Cardiac muscle cell (in vitro differentiated cells and primary cell): Measurements from ENCODE around the gene CHD9. TPM values are rescaled to one million over a fixed set of nuclear protein-coding genes. Genes with fewer than 3 reads are reported as not detected.

Source experiments
- DNase-seq, 2 donors: peaks; one replicate each; pipeline versions ENCODE4 v3.0.0 to v3.0.0-alpha.2; 2010 to 2017; ENCODE audit warnings: low read depth in 1 of 2, low spot score in 1 of 2
- H3K27ac ChIP-seq: fragments of 200-600 bp; sonication (generic); 2 replicates; pipeline ENCODE4 v1.5.1; 2016
- H3K27me3 ChIP-seq: fragments of 200-600 bp; sonication (generic); 2 replicates; pipeline ENCODE4 v1.6.0; 2016; ENCODE audit warnings: control low read depth
- H3K36me3 ChIP-seq: fragments of 200-600 bp; sonication (generic); 2 replicates; pipeline ENCODE4 v1.5.1; 2016; ENCODE audit warnings: control low read depth
- H3K4me1 ChIP-seq: fragments of 200-600 bp; sonication (generic); 2 replicates; pipeline ENCODE4 v1.8.1; 2017; ENCODE audit warnings: low read depth, mild to moderate bottlenecking, mixed run types
- H3K4me3 ChIP-seq: fragments of 200-600 bp; sonication (generic); 2 replicates; pipeline ENCODE4 v1.5.1; 2016; ENCODE audit warnings: mild to moderate bottlenecking
- H3K9me3 ChIP-seq: fragments of 200-600 bp; sonication (generic); 2 replicates; pipeline ENCODE4 v1.5.1; 2017; ENCODE audit warnings: low read depth, mild to moderate bottlenecking, control low read depth
- CTCF ChIP-seq: IDR thresholded peaks from 2 replicates; pipeline ENCODE4 v1.5.1; 2012; ENCODE audit warnings: low read depth, mild to moderate bottlenecking, low read length
- polyA plus RNA-seq: library from polyadenylated mRNA; unstranded; fragments of >200 nt; fragmentation: Nextera tagmentation; extraction: Ambion mirVana; gene quantifications from 2 replicates; pipeline ENCODE4 v1.2.1, GENCODE V29; 2016
- total RNA-seq: library from RNA; depleted of rRNA; stranded (reverse); fragments of >200 nt; gene quantifications from 2 replicates; pipeline ENCODE4 v1.2.3, GENCODE V29; 2016

CHD9 gene
- total and polyA plus RNA-seq, 2 experiments from 2014 or later = 54.8 to 78.9 TPM

GRCh38 chr16:53187775-53188174 lies 133.0 kb downstream of the CHD9 start:
- Histone ChIP-seq H3K4me3 (no peak overlapping the region), H3K9me3 (no peaks in the 10 kb centered on the region), H3K36me3 (no peaks in the 10 kb centered on the region), H3K27me3 (no peaks in the 10 kb centered on the region), H3K4me1 (no peaks in the 10 kb centered on the region), H3K27ac (no peak overlapping the region)
- DNase-seq = no peak
- no peak for TF ChIP-seq CTCF

- Histone ChIP-seq H3K27me3 (no peaks in the 10 kb centered on the region), H3K27ac (no peak overlapping the region)
Measured at GRCh38 chr16:53191413-53191812, 136.6 kb downstream of the CHD9 start.

GRCh38 chr16:53198933-53199332 lies 144.1 kb downstream of the CHD9 start:
- no peak overlapping the region for H3K27ac ChIP-seq
- H3K36me3 ChIP-seq = no peaks in the 10 kb centered on the region
- DNase-seq = no peak
- no peaks in the 10 kb centered on the region for H3K4me1 ChIP-seq
- no peak overlapping the region for H3K4me3 ChIP-seq
- H3K9me3 ChIP-seq = no peaks in the 10 kb centered on the region
- no peaks in the 10 kb centered on the region for H3K27me3 ChIP-seq
- TF ChIP-seq CTCF = no peak

More at GRCh38 chr16:53191413-53191812, 136.6 kb downstream of the CHD9 start:
- no peak for TF ChIP-seq CTCF
- Histone ChIP-seq H3K36me3 (no peaks in the 10 kb centered on the region), H3K9me3 (no peaks in the 10 kb centered on the region), H3K4me1 (no peaks in the 10 kb centered on the region), H3K4me3 (no peak overlapping the region)
- DNase-seq = no peak

- Histone ChIP-seq H3K4me1 (peaks cover 3% of the 10 kb centered on the region), H3K27me3 (no peaks in the 10 kb centered on the region), H3K4me3 (no peak overlapping the region), H3K27ac (no peak overlapping the region), H3K9me3 (no peaks in the 10 kb centered on the region), H3K36me3 (no peaks in the 10 kb centered on the region)
- DNase-seq = no peak
- TF ChIP-seq CTCF = no peak
Measured at GRCh38 chr16:53201900-53202299, 147.1 kb downstream of the CHD9 start.

- Histone ChIP-seq H3K4me3 (no peak overlapping the region), H3K27me3 (no peaks in the 10 kb centered on the region), H3K4me1 (peaks cover 8% of the 10 kb centered on the region), H3K36me3 (no peaks in the 10 kb centered on the region), H3K27ac (no peak overlapping the region), H3K9me3 (no peaks in the 10 kb centered on the region)
- no peak for DNase-seq
- TF ChIP-seq CTCF = no peak
Measured at GRCh38 chr16:53202398-53202797, 147.6 kb downstream of the CHD9 start.
